Uterus (tissue), 4 donors: ENCODE measurements around the gene OLFML2A. TPM values are rescaled to one million over a fixed set of nuclear protein-coding genes. Genes with fewer than 3 reads are reported as not detected.

ENCODE experiments used
- DNase-seq, 2 donors: peaks; one replicate each; pipeline ENCODE4 v3.0.0-alpha.2; 2019 to 2020
- H3K27ac ChIP-seq, 2 donors: fragments of 200-600 bp; sonication (generic); 1 replicate in 1 of 2; 2 replicates in 1 of 2; pipeline ENCODE4 v1.5.1; 2016 to 2018
- H3K27me3 ChIP-seq, 2 donors: fragments of 200-600 bp; sonication (generic); one replicate each; pipeline ENCODE4 v1.5.1; 2018 to 2019; ENCODE audit warnings: control low read depth in 1 of 2
- H3K36me3 ChIP-seq, 2 donors: fragments of 200-600 bp; sonication (generic); one replicate each; pipeline ENCODE4 v1.5.1; 2019; ENCODE audit warnings: control low read depth in 1 of 2
- H3K4me1 ChIP-seq, 2 donors: fragments of 200-600 bp; sonication (generic); one replicate each; pipeline ENCODE4 v1.5.1; 2018 to 2019; ENCODE audit warnings: control low read depth in 1 of 2
- H3K4me3 ChIP-seq, 2 donors: fragments of 200-600 bp; sonication (generic); 1 replicate in 1 of 2; 2 replicates in 1 of 2; pipeline ENCODE4 v1.5.1; 2018 to 2019; ENCODE audit warnings: mild to moderate bottlenecking in 1 of 2
- H3K9me3 ChIP-seq, 2 donors: fragments of 200-600 bp; sonication (generic); one replicate each; pipeline ENCODE4 v1.5.1; 2019; ENCODE audit warnings: control low read depth in 1 of 2
- POLR2A ChIP-seq, 2 donors: fragments of 450-650 bp; IDR thresholded peaks; one replicate each; pipeline ENCODE4 v1.6.1; 2016; ENCODE audit warnings: antibody characterized with exemption in 2 of 2, mild to moderate bottlenecking in 1 of 2, moderate library complexity in 1 of 2
- intact Hi-C: fragments of 100-400 bp; cut with DNase I; formaldehyde crosslinking; loops from one replicate; pipeline ENCODE4 v1.15.1; 2023; ENCODE audit warnings: low total_unique reads
- total RNA-seq, 4 donors: library from RNA; depleted of rRNA in 3 of 4; stranded (reverse); fragments of >200 nt in 3 of 4; gene quantifications; one replicate each; pipeline versions ENCODE4 v1.1.0 to v1.2.4, GENCODE V29; 2014 to 2023
- TF ChIP-seq, protein P1 (sequence below), 4 experiments: fragments of 200-600 bp in 2 of 4; fragments of 450-650 bp in 2 of 4; sonication (generic) in 2 of 4; IDR thresholded peaks; one replicate each; pipeline ENCODE4 v1.5.1; 2016 to 2019; ENCODE audit warnings: antibody characterized with exemption in 4 of 4, mild to moderate bottlenecking in 2 of 4, moderate library complexity in 1 of 4
- donor health status: DM: yes; HTN: yes; CAD: no.

The OLFML2A gene
- total RNA-seq, 4 donors from 2014 or later: 21.3 to 86.5 (median 71.8) TPM

DNA sequence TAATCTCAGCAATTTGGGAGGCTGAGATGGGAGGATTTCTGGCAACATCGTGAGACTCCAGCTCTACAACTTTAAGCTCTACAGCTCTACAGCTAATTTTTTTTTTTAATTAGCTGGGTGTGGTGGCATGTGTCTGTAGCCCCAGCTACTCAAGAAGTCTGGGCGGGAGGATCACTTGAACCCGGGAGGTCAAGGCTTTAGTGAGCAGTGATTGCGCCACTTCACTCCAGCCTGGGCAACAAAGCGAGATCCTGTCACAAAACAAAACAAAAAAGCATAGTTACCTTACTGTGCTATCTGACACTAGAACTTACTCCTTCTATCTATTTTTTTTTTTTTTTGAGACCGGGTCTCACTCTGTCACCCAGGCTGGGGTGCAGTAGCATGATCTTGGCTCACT is 70.0 kb downstream of the OLFML2A start:
- Histone ChIP-seq H3K27ac (no peak overlapping the region), H3K27me3 (no peaks in the 10 kb centered on the region), H3K4me1 (no peaks in the 10 kb centered on the region), H3K4me3 (no peak overlapping the region), H3K9me3 (no peaks in the 10 kb centered on the region), H3K36me3 (no peaks in the 10 kb centered on the region)
- DNase-seq: no peak
- TF ChIP-seq POLR2A (IDR thresholded peaks at IDR 0.05): no peak
- TF ChIP-seq, protein P1, sequence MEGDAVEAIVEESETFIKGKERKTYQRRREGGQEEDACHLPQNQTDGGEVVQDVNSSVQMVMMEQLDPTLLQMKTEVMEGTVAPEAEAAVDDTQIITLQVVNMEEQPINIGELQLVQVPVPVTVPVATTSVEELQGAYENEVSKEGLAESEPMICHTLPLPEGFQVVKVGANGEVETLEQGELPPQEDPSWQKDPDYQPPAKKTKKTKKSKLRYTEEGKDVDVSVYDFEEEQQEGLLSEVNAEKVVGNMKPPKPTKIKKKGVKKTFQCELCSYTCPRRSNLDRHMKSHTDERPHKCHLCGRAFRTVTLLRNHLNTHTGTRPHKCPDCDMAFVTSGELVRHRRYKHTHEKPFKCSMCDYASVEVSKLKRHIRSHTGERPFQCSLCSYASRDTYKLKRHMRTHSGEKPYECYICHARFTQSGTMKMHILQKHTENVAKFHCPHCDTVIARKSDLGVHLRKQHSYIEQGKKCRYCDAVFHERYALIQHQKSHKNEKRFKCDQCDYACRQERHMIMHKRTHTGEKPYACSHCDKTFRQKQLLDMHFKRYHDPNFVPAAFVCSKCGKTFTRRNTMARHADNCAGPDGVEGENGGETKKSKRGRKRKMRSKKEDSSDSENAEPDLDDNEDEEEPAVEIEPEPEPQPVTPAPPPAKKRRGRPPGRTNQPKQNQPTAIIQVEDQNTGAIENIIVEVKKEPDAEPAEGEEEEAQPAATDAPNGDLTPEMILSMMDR (IDR thresholded peaks at IDR 0.05): no peak
- intact Hi-C loops: no loop called here

DNA sequence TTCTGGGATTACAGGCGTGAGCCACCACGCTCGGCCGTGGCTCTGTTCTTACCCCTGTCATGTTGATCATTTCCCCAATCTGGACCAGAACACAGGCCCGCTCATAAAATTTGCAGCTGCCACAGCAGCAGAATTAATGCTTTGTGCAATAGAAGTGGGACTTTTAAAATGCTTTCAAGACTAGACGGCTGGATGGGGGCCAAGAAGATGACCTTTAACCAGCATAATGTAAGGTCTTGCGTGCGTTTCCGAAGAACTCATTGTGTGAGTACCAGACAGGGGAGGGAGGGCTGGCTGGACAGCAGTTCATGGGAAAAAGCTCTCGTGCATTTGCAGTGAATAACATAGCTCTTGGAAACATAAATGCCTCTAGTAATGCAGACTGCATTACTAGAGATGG is 72.9 kb downstream of the OLFML2A start:
- H3K36me3 ChIP-seq: no peaks in the 10 kb centered on the region
- intact Hi-C loops: no loop called here
- no peaks in the 10 kb centered on the region for H3K27me3 ChIP-seq
- no peaks in the 10 kb centered on the region for H3K4me1 ChIP-seq
- no peak overlapping the region for H3K4me3 ChIP-seq
- H3K9me3 ChIP-seq: no peaks in the 10 kb centered on the region
- no peak for TF ChIP-seq POLR2A (IDR thresholded peaks at IDR 0.05)
- TF ChIP-seq, protein P1 (IDR thresholded peaks at IDR 0.05): no peak
- DNase-seq: no peak
- no peak overlapping the region for H3K27ac ChIP-seq

DNA sequence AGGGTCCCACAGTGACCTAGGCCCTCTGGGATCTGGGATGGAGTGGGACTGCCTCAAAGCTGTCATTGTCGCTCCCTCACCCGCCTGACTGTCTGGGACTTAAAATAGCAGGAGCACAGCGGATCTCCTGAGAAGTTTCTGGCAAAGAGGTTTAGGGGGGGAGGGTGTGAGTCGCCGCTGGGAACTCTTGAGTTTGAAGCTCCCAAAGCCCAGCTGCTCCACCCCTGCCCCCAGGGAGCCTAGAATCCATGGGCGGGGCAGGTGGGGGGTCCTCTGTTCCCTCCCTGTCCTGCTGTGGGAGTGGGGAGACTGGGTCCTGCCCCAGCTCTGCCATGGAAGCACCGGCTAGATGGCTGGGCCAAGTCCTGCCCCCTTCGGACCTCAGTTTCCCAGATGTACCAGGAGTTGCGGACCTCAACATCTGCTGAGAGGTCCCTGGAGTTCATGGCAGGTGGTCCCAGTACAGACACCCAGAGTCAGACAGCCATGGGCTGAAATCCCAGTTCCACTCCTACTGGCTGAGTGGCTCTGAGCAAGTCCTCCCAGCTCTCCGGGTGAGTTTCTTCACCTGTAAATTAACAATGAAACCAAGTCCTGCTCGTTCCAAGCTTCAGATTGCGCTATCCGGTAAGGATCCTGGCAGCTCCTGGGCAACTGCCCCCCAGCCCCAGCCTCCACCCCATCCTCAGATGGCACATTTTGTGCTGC is 75.3 kb downstream of the OLFML2A start:
- intact Hi-C loops: loop anchor here (2.0 kb wide), 1 partner anchor 79 kb away; no protein-coding TSS in a partner anchor
- peak overlapping the region in 1 of 2 donors; percentile 33 for H3K4me3 ChIP-seq
- no peaks in the 10 kb centered on the region for H3K36me3 ChIP-seq
- TF ChIP-seq, protein P1 (IDR thresholded peaks at IDR 0.05): no peak
- no peak for TF ChIP-seq POLR2A (IDR thresholded peaks at IDR 0.05)
- no peaks in the 10 kb centered on the region for H3K27me3 ChIP-seq
- no peak for DNase-seq
- peak overlapping the region; percentile 64 to 65 for H3K27ac ChIP-seq
- no peaks in the 10 kb centered on the region for H3K4me1 ChIP-seq
- H3K9me3 ChIP-seq: no peaks in the 10 kb centered on the region

DNA sequence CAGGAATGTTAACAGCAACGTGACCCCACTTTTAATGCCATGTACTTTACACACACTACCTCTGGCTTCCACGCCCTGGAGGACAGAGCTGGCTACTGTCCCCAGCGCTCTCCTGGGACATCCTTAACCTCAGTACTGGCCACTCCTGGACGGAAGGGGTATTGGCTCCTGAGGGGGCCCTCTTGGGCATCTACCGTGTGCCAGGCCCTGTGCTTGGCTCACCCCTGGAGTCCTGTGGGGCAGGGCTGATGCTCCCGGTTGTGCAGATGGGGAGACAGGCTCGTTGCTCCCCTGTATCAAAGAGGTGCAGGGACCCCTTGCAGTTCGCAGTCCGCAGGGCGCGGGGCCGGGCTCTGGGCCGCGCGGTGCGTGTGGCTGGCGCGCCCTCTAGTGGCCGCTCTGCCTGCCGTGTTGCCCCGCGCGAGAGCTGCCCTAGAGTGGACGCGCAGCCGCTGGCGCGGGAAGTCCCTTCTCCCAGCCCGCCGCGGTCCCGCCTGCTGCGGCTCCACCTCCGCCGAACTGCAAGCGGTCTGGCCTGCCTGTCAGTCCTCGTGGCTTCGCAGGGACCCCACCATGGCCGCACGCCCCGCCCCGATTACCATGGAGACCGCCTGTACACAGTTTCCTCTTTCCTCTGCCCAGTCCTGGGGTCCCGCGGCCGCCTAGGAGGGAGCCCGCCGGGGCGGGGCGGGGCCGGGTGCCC is 76.0 kb downstream of the OLFML2A start, which contains the start of gene WDR38:
TSS of gene WDR38 (plus strand) at position 632 of the 703 bp plus-strand sequence. CDS start 72 bp downstream, outside the sequence.
- Histone ChIP-seq H3K4me1 (no peaks in the 10 kb centered on the region), H3K9me3 (no peaks in the 10 kb centered on the region), H3K4me3 (peak within 1 kb of the TSS; percentile 25 to 33), H3K27ac (peak within 1 kb of the TSS; percentile 64 to 65), H3K27me3 (no peaks in the 10 kb centered on the region), H3K36me3 (no peaks in the 10 kb centered on the region)
- peak; percentile 72 to 77 for DNase-seq
- TF ChIP-seq, protein P1 (IDR thresholded peaks at IDR 0.05): peak; percentile 97 to 99 (median 98)
- no peak for TF ChIP-seq POLR2A (IDR thresholded peaks at IDR 0.05)
- intact Hi-C loops: loop anchor here (2.0 kb wide), 1 partner anchor 80 kb away; no protein-coding TSS in a partner anchor
